Measurements from ENCODE around the gene MAP3K14. TPM values are rescaled to one million over a fixed set of nuclear protein-coding genes. Genes with fewer than 3 reads are reported as not detected.
A peak's percentile ranks its signal among the peaks of the same experiment; 100 is the strongest.
"Not testable (repeated sequence)": the region's sequence is repeated elsewhere in the genome, so short reads cannot be mapped to it uniquely, and the experiment has no call there.

Gene MAP3K14
- total RNA-seq, 1 donor from 2014 or later: 0.79 TPM

- peak; percentile 84 for DNase-seq (ENCODE audit: low read depth)
- Histone ChIP-seq H3K4me3 (ENCODE audit: low read depth, low read length) (no peak overlapping the region), H3K27me3 (ENCODE audit: control insufficient read depth, insufficient read depth, low read length) (no peaks in the 10 kb centered on the region), H3K36me3 (ENCODE audit: control insufficient read depth, insufficient read depth, low read length) (peaks cover 3% of the 10 kb centered on the region)
- FAIRE-seq: no peak
- no peak for TF ChIP-seq CTCF (IDR thresholded peaks at IDR 0.05; ENCODE audit: insufficient read depth, low read length, severe bottlenecking)
Observed at GRCh38 chr17:45307290-45308015, 9.4 kb downstream of the MAP3K14 start.

- no peak for FAIRE-seq
- no peaks in the 10 kb centered on the region for H3K27me3 ChIP-seq (ENCODE audit: control insufficient read depth, insufficient read depth, low read length)
- H3K36me3 ChIP-seq (ENCODE audit: control insufficient read depth, insufficient read depth, low read length): peaks cover 3% of the 10 kb centered on the region
- no peak for DNase-seq (ENCODE audit: low read depth)
- H3K4me3 ChIP-seq (ENCODE audit: low read depth, low read length): no peak overlapping the region
- no peak for TF ChIP-seq CTCF (IDR thresholded peaks at IDR 0.05; ENCODE audit: insufficient read depth, low read length, severe bottlenecking)
Observed at GRCh38 chr17:45306623-45307022, 10.2 kb downstream of the MAP3K14 start.

GRCh38 chr17:45306094-45306493 is 10.7 kb downstream of the MAP3K14 start:
- H3K36me3 ChIP-seq (ENCODE audit: control insufficient read depth, insufficient read depth, low read length): peaks cover 3% of the 10 kb centered on the region
- H3K27me3 ChIP-seq (ENCODE audit: control insufficient read depth, insufficient read depth, low read length): no peaks in the 10 kb centered on the region
- no peak overlapping the region for H3K4me3 ChIP-seq (ENCODE audit: low read depth, low read length)
- no peak for TF ChIP-seq CTCF (IDR thresholded peaks at IDR 0.05; ENCODE audit: insufficient read depth, low read length, severe bottlenecking)
- no peak for DNase-seq (ENCODE audit: low read depth)
- FAIRE-seq: no peak

- FAIRE-seq (no peak), DNase-seq (ENCODE audit: low read depth) (no peak)
- Histone ChIP-seq H3K36me3 (ENCODE audit: control insufficient read depth, insufficient read depth, low read length) (peaks cover 3% of the 10 kb centered on the region), H3K27me3 (ENCODE audit: control insufficient read depth, insufficient read depth, low read length) (no peaks in the 10 kb centered on the region), H3K4me3 (ENCODE audit: low read depth, low read length) (no peak overlapping the region)
- no peak for TF ChIP-seq CTCF (IDR thresholded peaks at IDR 0.05; ENCODE audit: insufficient read depth, low read length, severe bottlenecking)
Observed at GRCh38 chr17:45305530-45306087, 11.2 kb downstream of the MAP3K14 start.

GRCh38 chr17:45302649-45303173 is 14.1 kb downstream of the MAP3K14 start:
- FAIRE-seq (no peak), DNase-seq (ENCODE audit: low read depth) (no peak)
- no peaks in the 10 kb centered on the region for H3K27me3 ChIP-seq (ENCODE audit: control insufficient read depth, insufficient read depth, low read length)
- H3K4me3 ChIP-seq (ENCODE audit: low read depth, low read length): no peak overlapping the region
- peaks cover 3% of the 10 kb centered on the region for H3K36me3 ChIP-seq (ENCODE audit: control insufficient read depth, insufficient read depth, low read length)
- TF ChIP-seq CTCF (IDR thresholded peaks at IDR 0.05; ENCODE audit: insufficient read depth, low read length, severe bottlenecking): no peak

GRCh38 chr17:45302220-45302619 is 14.6 kb downstream of the MAP3K14 start:
- H3K27me3 ChIP-seq (ENCODE audit: control insufficient read depth, insufficient read depth, low read length); DNase-seq (ENCODE audit: low read depth); H3K36me3 ChIP-seq (ENCODE audit: control insufficient read depth, insufficient read depth, low read length); H3K4me3 ChIP-seq (ENCODE audit: low read depth, low read length); FAIRE-seq: not testable (repeated sequence)
